ENCODE data around the gene SMIM23.
"Not testable (repeated sequence)": the region's sequence is repeated elsewhere in the genome, so short reads cannot be mapped to it uniquely, and the experiment has no call there.

SMIM23 gene

GRCh38 chr5:171776770-171777759, 8.6 kb upstream of the SMIM23 start:
- no peak for TF ChIP-seq CTCF (IDR thresholded peaks at IDR 0.05; ENCODE audit: low read depth, low read length, missing control alignments)
- no peak for DNase-seq (ENCODE audit: extremely low read depth, low read depth)
- no peak overlapping the region for H3K4me3 ChIP-seq (replicated peaks; ENCODE audit: low read depth, low read length)

GRCh38 chr5:171781744-171782143, 3.9 kb upstream of the SMIM23 start:
- not testable (repeated sequence) for DNase-seq (ENCODE audit: extremely low read depth, low read depth); H3K4me3 ChIP-seq (replicated peaks; ENCODE audit: low read depth, low read length)

GRCh38 chr5:171782332-171782966, 3.2 kb upstream of the SMIM23 start:
- no peak for DNase-seq (ENCODE audit: extremely low read depth, low read depth)
- H3K4me3 ChIP-seq (replicated peaks; ENCODE audit: low read depth, low read length) = no peak overlapping the region
- no peak for TF ChIP-seq CTCF (IDR thresholded peaks at IDR 0.05; ENCODE audit: low read depth, low read length, missing control alignments)

- no peak overlapping the region for H3K4me3 ChIP-seq (replicated peaks; ENCODE audit: low read depth, low read length)
- TF ChIP-seq CTCF (IDR thresholded peaks at IDR 0.05; ENCODE audit: low read depth, low read length, missing control alignments) = no peak
- no peak for DNase-seq (ENCODE audit: extremely low read depth, low read depth)
Observed at GRCh38 chr5:171783051-171783450, 2.6 kb upstream of the SMIM23 start.

GRCh38 chr5:171789353-171789752, 3.7 kb downstream of the SMIM23 start:
- no peak for DNase-seq (ENCODE audit: extremely low read depth, low read depth)
- H3K4me3 ChIP-seq (replicated peaks; ENCODE audit: low read depth, low read length) = no peak overlapping the region
- TF ChIP-seq CTCF (IDR thresholded peaks at IDR 0.05; ENCODE audit: low read depth, low read length, missing control alignments) = no peak

- no peak for TF ChIP-seq CTCF (IDR thresholded peaks at IDR 0.05; ENCODE audit: low read depth, low read length, missing control alignments)
- H3K4me3 ChIP-seq (replicated peaks; ENCODE audit: low read depth, low read length) = no peak overlapping the region
- DNase-seq (ENCODE audit: extremely low read depth, low read depth) = no peak
Observed at GRCh38 chr5:171790408-171790807, 4.8 kb downstream of the SMIM23 start.

- no peak overlapping the region for H3K4me3 ChIP-seq (replicated peaks; ENCODE audit: low read depth, low read length)
- TF ChIP-seq CTCF (IDR thresholded peaks at IDR 0.05; ENCODE audit: low read depth, low read length, missing control alignments) = no peak
- no peak for DNase-seq (ENCODE audit: extremely low read depth, low read depth)
Observed at GRCh38 chr5:171794470-171794960, 8.9 kb downstream of the SMIM23 start.
